ENCODE measurements around the gene IDH3G. TPM values are rescaled to one million over a fixed set of nuclear protein-coding genes. Genes with fewer than 3 reads are reported as not detected.

IDH3G gene
- polyA plus RNA-seq, 3 donors, result 115 to 201 (median 130) TPM

DNA sequence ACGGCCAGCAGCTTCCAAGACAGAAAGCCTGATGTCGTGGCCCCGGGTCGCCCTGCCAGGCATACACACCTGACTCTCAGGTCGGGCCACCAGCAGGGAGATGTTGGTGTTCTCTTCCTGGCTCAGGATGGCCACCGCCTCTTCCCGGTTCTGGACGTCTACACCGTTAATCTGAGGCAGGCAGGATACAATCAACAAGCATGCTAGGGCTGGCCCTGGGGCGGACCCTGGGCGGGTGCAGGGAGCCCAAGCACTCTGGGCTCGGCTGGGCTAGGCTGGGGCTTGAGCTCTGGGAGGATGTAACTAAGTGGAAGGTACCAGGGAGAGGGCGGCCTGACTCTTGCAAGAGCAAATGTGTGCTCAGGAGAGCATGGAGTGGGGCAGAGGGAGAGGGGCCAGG lies 11.3 kb upstream of the IDH3G start:
- Histone ChIP-seq H3K9me3 (replicated peaks in 1 of 2; ENCODE audit: control insufficient read depth in 1 of 2, insufficient read depth in 1 of 2, low read length in 2 of 2) (no peaks in the 10 kb centered on the region), H3K4me3 (replicated peaks in 1 of 3; ENCODE audit: low read depth in 2 of 3, low read length in 3 of 3) (no peak overlapping the region), H3K79me2 (ENCODE audit: insufficient read depth, low read length) (no peaks in the 10 kb centered on the region), H3K27me3 (ENCODE audit: control insufficient read depth in 2 of 2, insufficient read depth in 2 of 2, low read length in 2 of 2) (no peaks in the 10 kb centered on the region), H3K4me2 (replicated peaks; ENCODE audit: extremely low read depth, low read length, poor library complexity, severe bottlenecking) (no peak overlapping the region), H3K36me3 (replicated peaks in 1 of 2; ENCODE audit: control insufficient read depth in 1 of 2, insufficient read depth in 2 of 2, low read length in 2 of 2) (no peaks in the 10 kb centered on the region), H3K27ac (ENCODE audit: low read depth in 1 of 2, low read length in 2 of 2) (no peak overlapping the region), H2AFZ (ENCODE audit: insufficient read depth, low read depth, low read length, poor library complexity, severe bottlenecking) (no peak overlapping the region), H4K20me1 (ENCODE audit: insufficient read depth, low read length) (no peaks in the 10 kb centered on the region), H3K9ac (ENCODE audit: insufficient read depth, low read length, poor library complexity, severe bottlenecking) (no peak overlapping the region), H3K4me1 (ENCODE audit: control insufficient read depth in 1 of 2, insufficient read depth in 2 of 2, low read length in 2 of 2) (no peaks in the 10 kb centered on the region)
- Mint-ChIP-seq H3K4me1 (no peaks in the 10 kb centered on the region), H3K9me3 (peaks cover 0 to 26% (median 6%) of the 10 kb centered on the region in 7 donors), H3K27ac (no peak overlapping the region), H3K4me3 (no peak overlapping the region), H3K27me3 (ENCODE audit: low read depth in 3 of 3) (peaks cover 6 to 32% (median 21%) of the 10 kb centered on the region in 3 donors), H3K36me3 (no peaks in the 10 kb centered on the region)
- TF ChIP-seq, protein P1, sequence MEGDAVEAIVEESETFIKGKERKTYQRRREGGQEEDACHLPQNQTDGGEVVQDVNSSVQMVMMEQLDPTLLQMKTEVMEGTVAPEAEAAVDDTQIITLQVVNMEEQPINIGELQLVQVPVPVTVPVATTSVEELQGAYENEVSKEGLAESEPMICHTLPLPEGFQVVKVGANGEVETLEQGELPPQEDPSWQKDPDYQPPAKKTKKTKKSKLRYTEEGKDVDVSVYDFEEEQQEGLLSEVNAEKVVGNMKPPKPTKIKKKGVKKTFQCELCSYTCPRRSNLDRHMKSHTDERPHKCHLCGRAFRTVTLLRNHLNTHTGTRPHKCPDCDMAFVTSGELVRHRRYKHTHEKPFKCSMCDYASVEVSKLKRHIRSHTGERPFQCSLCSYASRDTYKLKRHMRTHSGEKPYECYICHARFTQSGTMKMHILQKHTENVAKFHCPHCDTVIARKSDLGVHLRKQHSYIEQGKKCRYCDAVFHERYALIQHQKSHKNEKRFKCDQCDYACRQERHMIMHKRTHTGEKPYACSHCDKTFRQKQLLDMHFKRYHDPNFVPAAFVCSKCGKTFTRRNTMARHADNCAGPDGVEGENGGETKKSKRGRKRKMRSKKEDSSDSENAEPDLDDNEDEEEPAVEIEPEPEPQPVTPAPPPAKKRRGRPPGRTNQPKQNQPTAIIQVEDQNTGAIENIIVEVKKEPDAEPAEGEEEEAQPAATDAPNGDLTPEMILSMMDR (IDR thresholded peaks at IDR 0.05), result no peak
- no peak for DNase-seq
- intact Hi-C loops (cut with micrococcal nuclease), result no loop called here
- 96% methylated on average over 10 of the region's 13 CpGs for WGBS (ENCODE audit: insufficient coverage)

DNA sequence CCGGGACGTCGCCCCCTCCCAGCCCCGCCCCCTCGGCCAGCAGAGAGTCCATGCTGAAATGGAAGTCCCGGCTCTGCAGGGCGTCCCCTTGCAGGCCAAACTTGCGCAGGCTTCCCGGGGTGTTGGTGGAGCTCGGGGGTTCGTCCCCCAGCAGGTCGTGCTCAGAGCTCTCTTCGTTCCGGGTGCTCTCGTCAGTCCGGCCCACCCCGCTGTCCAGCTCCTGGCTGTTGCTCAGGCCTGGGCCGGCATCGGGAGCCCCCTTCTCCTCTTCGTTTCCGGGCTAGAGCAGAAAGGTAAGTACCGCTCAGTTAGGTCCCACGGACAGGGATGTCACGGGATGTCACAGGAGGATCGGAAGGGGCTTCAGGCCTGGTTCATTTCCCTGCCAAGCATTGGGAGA lies 10.4 kb upstream of the IDH3G start:
- no peak overlapping the region for H3K27ac ChIP-seq (ENCODE audit: low read depth in 1 of 2, low read length in 2 of 2)
- H3K9ac ChIP-seq (ENCODE audit: insufficient read depth, low read length, poor library complexity, severe bottlenecking), result no peak overlapping the region
- 94% methylated on average over 11 of the region's 25 CpGs for WGBS (ENCODE audit: insufficient coverage)
- Mint-ChIP-seq H3K4me1 (no peaks in the 10 kb centered on the region), H3K9me3 (peaks cover 0 to 23% (median 6%) of the 10 kb centered on the region in 7 donors), H3K27me3 (ENCODE audit: low read depth in 3 of 3) (peaks cover 8 to 27% (median 17%) of the 10 kb centered on the region in 3 donors), H3K27ac (no peak overlapping the region), H3K4me3 (no peak overlapping the region), H3K36me3 (peaks cover 0 to 4% of the 10 kb centered on the region in 2 donors)
- H4K20me1 ChIP-seq (ENCODE audit: insufficient read depth, low read length), result no peaks in the 10 kb centered on the region
- H2AFZ ChIP-seq (ENCODE audit: insufficient read depth, low read depth, low read length, poor library complexity, severe bottlenecking), result no peak overlapping the region
- intact Hi-C loops (cut with micrococcal nuclease), result no loop called here
- H3K4me2 ChIP-seq (replicated peaks; ENCODE audit: extremely low read depth, low read length, poor library complexity, severe bottlenecking), result no peak overlapping the region
- no peaks in the 10 kb centered on the region for H3K79me2 ChIP-seq (ENCODE audit: insufficient read depth, low read length)
- no peak overlapping the region for H3K4me3 ChIP-seq (replicated peaks in 1 of 3; ENCODE audit: low read depth in 2 of 3, low read length in 3 of 3)
- no peaks in the 10 kb centered on the region for H3K27me3 ChIP-seq (ENCODE audit: control insufficient read depth in 2 of 2, insufficient read depth in 2 of 2, low read length in 2 of 2)
- H3K4me1 ChIP-seq (ENCODE audit: control insufficient read depth in 1 of 2, insufficient read depth in 2 of 2, low read length in 2 of 2), result no peaks in the 10 kb centered on the region
- DNase-seq, result no peak
- no peaks in the 10 kb centered on the region for H3K36me3 ChIP-seq (replicated peaks in 1 of 2; ENCODE audit: control insufficient read depth in 1 of 2, insufficient read depth in 2 of 2, low read length in 2 of 2)
- H3K9me3 ChIP-seq (replicated peaks in 1 of 2; ENCODE audit: control insufficient read depth in 1 of 2, insufficient read depth in 1 of 2, low read length in 2 of 2), result no peaks in the 10 kb centered on the region
- TF ChIP-seq, protein P1 (IDR thresholded peaks at IDR 0.05), result no peak
